Stimulated activated effector memory CD8-positive, alpha-beta T cell treated with anti-CD3 and anti-CD28 coated beads, Interleukin-12 subunit alpha, Interleukin-12 subunit beta, amount 100 ng/mL, for 72 hours (primary cell): ENCODE results near the gene NTHL1.

Experiments
- ATAC-seq: fragments of 150-1000 bp; cut with Tn5 transposase; 2 replicates; pipeline ENCODE4 v1.10.0; 2021
- DNase-seq, 2 donors: peaks; one replicate each; pipeline ENCODE4 v3.0.0; 2021 to 2022; ENCODE audit warnings: low spot score in 2 of 2
- H3K27ac Mint-ChIP-seq: one replicate; pipeline ENCODE4 v1.8.0; 2022; ENCODE audit warnings: mild to moderate bottlenecking, mixed read lengths
- H3K36me3 Mint-ChIP-seq: one replicate; pipeline ENCODE4 v1.8.0; 2022; ENCODE audit warnings: mild to moderate bottlenecking, mixed read lengths
- H3K4me1 Mint-ChIP-seq: one replicate; pipeline ENCODE4 v1.8.0; 2022; ENCODE audit warnings: mixed read lengths
- H3K4me3 Mint-ChIP-seq: one replicate; pipeline ENCODE4 v1.8.0; 2022; ENCODE audit warnings: mild to moderate bottlenecking, mixed read lengths
- H3K9me3 Mint-ChIP-seq: one replicate; pipeline ENCODE4 v1.8.0; 2022; ENCODE audit warnings: mixed read lengths

Gene NTHL1

DNA sequence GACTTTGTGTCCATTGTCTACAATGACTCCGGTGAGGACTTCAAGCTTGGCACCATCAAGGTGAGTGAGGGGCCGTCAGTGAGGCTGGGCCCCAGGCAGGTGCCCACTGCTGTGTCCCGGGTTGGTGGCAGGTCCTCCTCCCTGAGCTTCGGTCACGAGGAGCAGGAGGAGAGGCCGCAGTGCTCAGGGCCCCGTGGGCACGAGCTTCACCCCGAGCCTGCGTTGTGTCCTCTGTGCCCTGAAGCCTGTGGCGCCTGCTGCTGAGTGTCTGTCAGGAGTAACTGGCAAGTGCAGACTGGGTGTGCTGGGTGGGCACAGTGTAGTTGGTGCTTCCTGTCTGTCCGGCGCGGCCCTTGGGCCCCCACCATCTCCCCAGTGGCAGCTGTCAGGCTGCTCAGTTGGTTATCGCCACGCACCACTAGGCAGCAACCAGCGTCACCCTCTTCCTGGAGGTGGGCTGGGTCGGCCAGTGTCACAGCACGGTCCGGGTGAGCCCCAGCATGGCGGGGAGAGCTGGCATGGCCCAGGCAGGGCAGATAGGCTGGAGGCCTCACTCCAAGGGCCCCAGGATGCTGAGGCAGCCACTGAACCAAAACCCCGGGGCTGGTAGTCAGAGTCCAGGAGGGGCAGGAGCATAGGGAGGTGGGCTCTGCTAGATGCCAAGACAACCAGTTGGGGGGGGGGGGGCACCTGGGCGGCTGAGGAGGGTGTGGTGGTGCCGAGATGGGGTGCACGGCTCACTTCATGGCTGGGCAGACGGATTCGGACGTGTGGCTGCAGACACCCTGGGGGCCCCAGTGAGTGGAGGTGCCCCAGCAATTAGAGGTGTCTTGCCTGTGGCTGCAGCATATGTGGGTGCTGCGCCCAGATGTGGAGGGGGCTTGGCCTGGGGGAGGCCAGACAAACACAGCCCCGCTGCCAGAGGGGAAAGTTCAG, 39.4 kb upstream of the NTHL1 start:
- H3K9me3 Mint-ChIP-seq, result no peaks in the 10 kb centered on the region
- peaks cover 23% of the 10 kb centered on the region for H3K36me3 Mint-ChIP-seq
- H3K4me1 Mint-ChIP-seq, result peaks cover 5% of the 10 kb centered on the region
- H3K27ac Mint-ChIP-seq, result no peak overlapping the region
- no peak overlapping the region for H3K4me3 Mint-ChIP-seq
- ATAC-seq (no peak), DNase-seq (no peak)

DNA sequence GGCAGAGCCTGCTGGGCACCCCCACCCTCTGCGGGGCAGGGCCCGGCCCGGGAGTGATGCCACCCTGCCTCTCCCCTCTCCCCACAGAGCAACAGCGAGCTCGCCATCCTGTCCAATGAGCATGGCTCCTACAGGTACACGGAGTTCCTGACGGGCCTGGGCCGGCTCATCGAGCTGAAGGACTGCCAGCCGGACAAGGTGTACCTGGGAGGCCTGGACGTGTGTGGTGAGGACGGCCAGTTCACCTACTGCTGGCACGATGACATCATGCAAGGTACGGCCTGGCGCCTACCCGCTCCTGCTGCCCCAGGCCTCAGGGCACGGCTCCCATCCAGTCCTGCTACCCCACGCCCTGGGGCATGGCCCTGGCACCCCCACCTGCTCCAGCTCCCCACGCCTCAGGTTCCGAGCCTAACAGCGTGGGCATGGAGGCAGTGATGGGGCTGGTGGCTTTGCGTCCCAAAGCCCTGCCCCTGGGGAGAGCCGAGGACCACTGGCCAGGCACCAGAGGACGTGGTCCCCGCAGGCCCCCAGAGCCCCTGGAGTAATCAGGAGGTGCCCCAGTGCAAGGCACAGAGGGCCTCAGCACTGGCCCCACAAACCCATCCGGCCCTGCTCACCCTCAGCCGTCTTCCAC, 38.6 kb upstream of the NTHL1 start:
- peaks cover 23% of the 10 kb centered on the region for H3K36me3 Mint-ChIP-seq
- no peak overlapping the region for H3K27ac Mint-ChIP-seq
- peaks cover 5% of the 10 kb centered on the region for H3K4me1 Mint-ChIP-seq
- H3K9me3 Mint-ChIP-seq, result no peaks in the 10 kb centered on the region
- no peak overlapping the region for H3K4me3 Mint-ChIP-seq
- DNase-seq (no peak), ATAC-seq (no peak)

DNA sequence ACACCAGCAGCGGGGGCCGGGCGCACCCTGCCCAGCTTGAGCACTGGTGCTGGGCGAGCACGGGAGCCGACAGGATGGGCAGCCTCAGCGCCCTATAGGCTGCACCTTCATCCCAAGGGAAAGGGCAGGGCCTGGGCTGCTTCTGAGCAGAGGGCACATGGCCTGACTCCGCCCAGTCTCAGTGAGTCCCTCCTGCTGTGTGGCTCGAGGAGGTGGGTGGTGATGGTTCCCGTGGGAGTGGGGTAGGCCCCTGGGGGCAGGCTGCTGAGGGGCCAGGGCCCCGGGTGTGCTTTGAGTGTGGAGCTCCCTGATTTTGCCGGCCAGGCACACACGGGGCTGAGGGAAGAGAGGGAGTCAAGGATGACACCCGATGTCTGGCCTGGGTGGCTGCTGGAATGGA, 38.0 kb upstream of the NTHL1 start:
- Mint-ChIP-seq H3K4me3 (no peak overlapping the region), H3K4me1 (peaks cover 5% of the 10 kb centered on the region), H3K9me3 (no peaks in the 10 kb centered on the region), H3K27ac (no peak overlapping the region), H3K36me3 (peaks cover 25% of the 10 kb centered on the region)
- DNase-seq (no peak), ATAC-seq (no peak)

DNA sequence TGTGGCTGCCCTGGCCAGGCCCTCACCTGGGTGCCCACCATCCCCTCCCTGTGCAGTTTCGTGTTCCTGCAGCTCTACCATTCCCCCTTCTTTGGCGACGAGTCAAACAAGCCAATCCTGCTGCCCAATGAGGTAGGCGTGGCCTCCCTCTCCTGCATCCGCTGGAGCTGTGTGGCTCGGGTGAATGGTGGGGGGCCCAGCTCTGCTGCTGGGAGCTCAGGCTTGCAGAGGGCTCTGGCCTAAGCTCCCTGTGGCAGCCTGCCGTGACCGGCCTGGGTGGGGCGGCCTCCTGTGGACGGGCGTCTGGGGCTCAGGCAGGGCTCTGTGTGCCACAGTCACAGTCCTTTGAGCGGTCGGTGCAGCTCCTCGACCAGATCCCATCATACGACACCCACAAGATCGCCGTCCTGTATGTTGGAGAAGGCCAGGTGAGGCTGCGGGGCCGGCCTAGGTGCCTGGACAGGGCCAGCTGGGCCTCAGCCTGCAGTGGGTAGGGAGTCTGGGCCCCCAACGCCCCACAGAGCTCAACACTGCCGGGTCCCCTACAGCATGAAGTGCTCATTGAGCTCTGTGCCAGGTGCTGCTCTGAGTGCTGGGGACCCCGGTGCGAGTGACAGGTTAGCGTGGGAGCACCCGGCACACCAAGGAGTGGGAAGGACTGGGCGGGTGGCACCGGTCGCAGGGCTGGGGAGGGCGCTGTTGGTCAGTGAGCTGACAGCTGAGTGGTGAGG, 37.4 kb upstream of the NTHL1 start:
- H3K4me3 Mint-ChIP-seq, result no peak overlapping the region

DNA sequence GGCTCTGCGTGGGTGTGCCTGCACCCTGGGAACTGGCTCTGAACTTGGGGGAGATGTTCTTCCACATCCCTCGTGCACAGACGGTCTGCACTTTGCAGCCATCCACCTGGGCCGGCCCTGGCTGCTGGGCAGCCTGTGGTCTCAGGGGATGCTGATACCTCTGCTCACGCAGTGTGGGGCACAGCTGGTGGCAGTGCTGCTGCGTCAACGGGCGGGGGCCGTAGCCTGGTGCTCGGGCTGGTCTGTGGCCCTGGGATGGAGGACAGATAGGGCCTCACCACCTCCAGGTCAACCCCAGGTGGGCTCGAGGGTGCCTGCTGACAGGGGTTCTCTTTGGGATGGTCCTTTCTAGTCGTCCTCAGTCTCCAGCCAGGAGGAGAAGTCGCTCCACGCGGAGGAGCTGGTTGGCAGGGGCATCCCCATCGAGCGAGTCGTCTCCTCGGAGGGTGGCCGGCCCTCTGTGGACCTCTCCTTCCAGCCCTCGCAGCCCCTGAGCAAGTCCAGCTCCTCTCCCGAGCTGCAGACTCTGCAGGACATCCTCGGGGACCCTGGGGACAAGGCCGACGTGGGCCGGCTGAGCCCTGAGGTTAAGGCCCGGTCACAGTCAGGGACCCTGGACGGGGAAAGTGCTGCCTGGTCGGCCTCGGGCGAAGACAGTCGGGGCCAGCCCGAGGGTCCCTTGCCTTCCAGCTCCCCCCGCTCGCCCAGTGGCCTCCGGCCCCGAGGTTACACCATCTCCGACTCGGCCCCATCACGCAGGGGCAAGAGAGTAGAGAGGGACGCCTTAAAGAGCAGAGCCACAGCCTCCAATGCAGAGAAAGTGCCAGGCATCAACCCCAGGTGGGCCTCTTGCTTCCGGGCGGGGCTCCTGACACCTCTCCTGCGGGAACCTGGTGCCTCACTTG, 36.5 kb upstream of the NTHL1 start:
- no peaks in the 10 kb centered on the region for H3K9me3 Mint-ChIP-seq
- no peak for ATAC-seq
- H3K36me3 Mint-ChIP-seq, result peaks cover 34% of the 10 kb centered on the region
- H3K27ac Mint-ChIP-seq, result no peak overlapping the region
- no peak overlapping the region for H3K4me3 Mint-ChIP-seq
- DNase-seq, result no peak
- peaks cover 5% of the 10 kb centered on the region for H3K4me1 Mint-ChIP-seq

More for the DNA sequence above, 37.4 kb upstream of the NTHL1 start:
- no peak for DNase-seq
- Mint-ChIP-seq H3K4me1 (peaks cover 5% of the 10 kb centered on the region), H3K27ac (no peak overlapping the region), H3K9me3 (no peaks in the 10 kb centered on the region), H3K36me3 (peaks cover 32% of the 10 kb centered on the region)
- no peak for ATAC-seq

DNA sequence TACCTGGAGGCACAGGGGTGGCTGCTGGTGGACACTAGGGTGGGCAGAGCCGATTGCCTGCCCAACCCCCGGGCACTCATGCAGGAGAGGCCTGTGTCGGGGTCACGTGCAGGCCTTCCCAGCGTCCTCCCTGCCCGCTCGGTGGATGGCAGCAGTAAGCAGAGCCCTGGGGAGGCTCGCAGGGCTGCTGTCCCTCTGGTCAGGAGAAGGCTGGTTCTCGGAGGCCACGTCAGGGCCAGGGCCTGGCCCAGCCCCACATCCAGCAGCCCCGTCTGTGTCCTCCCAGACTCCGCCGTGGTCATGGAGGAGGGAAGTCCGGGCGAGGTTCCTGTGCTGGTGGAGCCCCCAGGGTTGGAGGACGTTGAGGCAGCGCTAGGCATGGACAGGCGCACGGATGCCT, 35.8 kb upstream of the NTHL1 start:
- Mint-ChIP-seq H3K36me3 (peaks cover 32% of the 10 kb centered on the region), H3K4me3 (no peak overlapping the region), H3K27ac (no peak overlapping the region), H3K4me1 (peaks cover 5% of the 10 kb centered on the region), H3K9me3 (no peaks in the 10 kb centered on the region)
- ATAC-seq, result no peak
- no peak for DNase-seq

DNA sequence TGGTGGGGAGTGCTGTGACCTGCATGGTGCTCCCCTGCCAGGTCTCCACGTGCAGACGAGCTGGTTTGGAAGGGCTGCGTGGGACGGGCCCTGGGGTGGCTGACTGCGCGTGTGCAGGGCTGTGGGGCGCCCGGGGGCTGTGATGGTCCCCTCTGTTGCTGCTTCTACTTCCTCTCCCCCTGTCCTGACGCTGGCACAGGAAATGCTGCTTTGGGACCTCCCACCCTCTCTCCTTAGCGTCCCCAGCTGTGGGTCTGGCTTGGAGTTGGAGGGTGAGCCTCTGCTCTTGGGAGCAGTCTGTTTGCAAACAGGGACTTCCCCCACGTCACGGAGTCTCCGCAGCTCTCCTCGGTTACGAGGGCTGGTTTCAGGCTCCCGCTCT, 35.3 kb upstream of the NTHL1 start:
- H3K4me1 Mint-ChIP-seq, result peaks cover 5% of the 10 kb centered on the region
- H3K36me3 Mint-ChIP-seq, result peaks cover 28% of the 10 kb centered on the region
- H3K27ac Mint-ChIP-seq, result no peak overlapping the region
- no peak for DNase-seq
- no peak for ATAC-seq
- H3K9me3 Mint-ChIP-seq, result no peaks in the 10 kb centered on the region
- H3K4me3 Mint-ChIP-seq, result no peak overlapping the region

DNA sequence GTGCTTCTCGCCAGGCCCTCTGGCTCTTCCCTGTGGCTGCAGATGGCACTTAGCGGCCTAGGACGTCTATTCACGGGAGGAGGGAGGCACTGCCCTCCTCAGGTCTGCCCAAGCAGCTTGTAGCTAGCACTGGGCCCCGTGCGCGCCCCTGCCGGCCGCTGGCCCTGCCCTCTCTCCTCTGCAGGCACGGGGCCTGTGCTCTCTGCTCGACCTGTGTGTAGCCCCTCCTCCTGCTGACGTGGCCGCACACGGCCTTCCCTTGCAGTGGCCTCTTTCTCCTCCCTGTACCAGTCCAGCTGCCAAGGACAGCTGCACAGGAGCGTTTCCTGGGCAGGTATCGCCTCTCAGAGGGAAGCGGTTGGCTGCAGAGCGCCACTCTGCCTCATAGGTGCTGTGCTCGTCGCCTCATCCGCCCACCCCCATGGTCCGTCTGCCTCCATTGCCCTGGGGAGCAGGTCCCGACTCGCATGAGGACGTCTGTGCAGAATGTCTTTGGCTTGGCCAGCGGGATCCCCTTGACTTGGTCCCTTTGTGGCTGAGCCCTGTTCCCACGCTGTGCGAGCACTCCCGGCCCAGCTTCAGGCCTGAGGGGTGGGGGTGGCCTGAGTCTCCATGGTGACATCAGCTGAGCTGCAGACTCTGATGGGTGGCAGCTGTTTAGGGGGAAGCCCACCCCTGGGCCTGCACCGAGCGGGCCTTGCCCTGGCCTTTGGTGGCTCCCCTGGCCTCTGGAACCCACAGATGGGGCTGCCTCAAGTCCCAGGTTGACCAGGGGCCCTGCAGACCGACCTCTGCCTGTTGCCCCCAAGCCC, 34.7 kb upstream of the NTHL1 start:
- no peak for DNase-seq
- no peaks in the 10 kb centered on the region for H3K9me3 Mint-ChIP-seq
- H3K36me3 Mint-ChIP-seq, result peaks cover 31% of the 10 kb centered on the region
- no peak for ATAC-seq
- H3K4me1 Mint-ChIP-seq, result peaks cover 5% of the 10 kb centered on the region
- no peak overlapping the region for H3K4me3 Mint-ChIP-seq
- peak overlapping the region; percentile 38 for H3K27ac Mint-ChIP-seq

DNA sequence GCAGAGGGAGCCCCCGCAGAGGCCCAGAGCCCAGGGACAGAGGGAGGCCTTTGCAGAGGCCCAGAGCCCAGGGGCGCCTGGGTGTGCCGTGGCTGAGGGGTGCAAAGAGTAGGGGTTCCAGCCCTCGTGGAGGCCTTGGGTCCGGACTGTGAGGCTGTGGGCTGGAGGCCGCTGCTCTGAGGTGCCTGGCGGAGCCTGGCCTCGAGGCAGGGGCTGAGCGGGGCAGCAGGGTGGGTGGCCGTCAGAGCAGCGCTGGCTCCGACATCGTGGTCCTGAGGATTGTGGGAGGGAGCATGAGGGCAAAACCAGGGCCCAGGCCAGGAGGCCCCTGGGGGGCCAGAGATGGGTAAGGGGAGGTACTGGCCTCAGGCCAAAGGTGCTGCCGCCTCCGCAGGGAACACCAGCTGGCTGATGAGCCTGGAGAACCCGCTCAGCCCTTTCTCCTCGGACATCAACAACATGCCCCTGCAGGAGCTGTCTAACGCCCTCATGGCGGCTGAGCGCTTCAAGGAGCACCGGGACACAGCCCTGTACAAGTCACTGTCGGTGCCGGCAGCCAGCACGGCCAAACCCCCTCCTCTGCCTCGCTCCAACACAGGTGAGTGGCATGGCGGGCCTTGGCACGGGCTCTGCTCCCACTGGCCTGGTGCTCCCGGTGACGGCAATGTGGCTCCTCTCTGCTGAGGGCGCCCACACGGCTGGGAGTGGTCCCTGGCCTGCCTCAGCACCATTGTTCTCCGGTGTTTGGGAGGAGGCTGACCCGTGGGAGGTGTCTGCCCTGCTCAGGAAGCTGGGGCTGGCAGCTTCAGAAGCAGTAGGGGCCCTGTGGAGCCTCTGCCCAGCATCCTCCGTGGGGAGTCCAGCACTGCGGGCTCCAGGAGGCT, 33.8 kb upstream of the NTHL1 start:
- Mint-ChIP-seq H3K27ac (no peak overlapping the region), H3K36me3 (peaks cover 30% of the 10 kb centered on the region), H3K4me3 (no peak overlapping the region), H3K9me3 (no peaks in the 10 kb centered on the region), H3K4me1 (peaks cover 5% of the 10 kb centered on the region)
- no peak for DNase-seq
- no peak for ATAC-seq

DNA sequence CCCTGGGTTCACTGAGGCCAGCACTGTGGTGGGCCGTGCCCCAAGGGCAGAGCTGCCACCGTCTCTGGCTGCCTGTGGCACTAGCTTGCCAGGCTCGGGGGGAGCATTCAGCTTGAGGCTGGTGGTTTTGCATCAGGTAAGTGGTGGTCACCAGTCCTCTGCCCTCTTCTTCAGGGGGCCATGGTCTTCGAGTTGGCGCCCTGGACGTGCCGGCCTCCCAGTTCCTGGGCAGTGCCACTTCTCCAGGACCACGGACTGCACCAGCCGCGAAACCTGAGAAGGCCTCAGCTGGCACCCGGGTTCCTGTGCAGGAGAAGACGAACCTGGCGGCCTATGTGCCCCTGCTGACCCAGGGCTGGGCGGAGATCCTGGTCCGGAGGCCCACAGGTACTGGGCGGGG, 32.4 kb upstream of the NTHL1 start:
- ATAC-seq (no peak), DNase-seq (no peak)
- Mint-ChIP-seq H3K4me1 (peaks cover 5% of the 10 kb centered on the region), H3K27ac (no peak overlapping the region), H3K36me3 (peaks cover 29% of the 10 kb centered on the region), H3K9me3 (no peaks in the 10 kb centered on the region), H3K4me3 (no peak overlapping the region)

DNA sequence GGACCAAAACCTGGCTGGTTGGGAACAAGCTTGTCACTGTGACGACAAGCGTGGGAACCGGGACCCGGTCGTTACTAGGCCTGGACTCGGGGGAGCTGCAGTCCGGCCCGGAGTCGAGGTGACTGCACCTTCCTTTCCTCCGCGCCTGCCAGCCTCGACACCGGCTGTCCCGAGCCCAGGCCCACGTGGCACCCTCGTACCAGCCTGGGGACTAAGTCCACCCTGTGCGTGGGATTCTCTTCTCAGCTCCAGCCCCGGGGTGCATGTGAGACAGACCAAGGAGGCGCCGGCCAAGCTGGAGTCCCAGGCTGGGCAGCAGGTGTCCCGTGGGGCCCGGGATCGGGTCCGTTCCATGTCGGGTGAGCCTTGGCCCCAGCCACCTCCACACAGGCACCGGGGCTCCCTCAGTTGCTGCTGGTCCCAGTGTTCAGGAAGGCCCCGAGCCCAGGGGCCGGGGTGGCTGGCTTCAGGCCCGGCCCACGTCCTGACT, 31.7 kb upstream of the NTHL1 start:
- DNase-seq (no peak), ATAC-seq (no peak)
- Mint-ChIP-seq H3K4me1 (peaks cover 5% of the 10 kb centered on the region), H3K27ac (no peak overlapping the region), H3K9me3 (no peaks in the 10 kb centered on the region), H3K36me3 (peaks cover 35% of the 10 kb centered on the region), H3K4me3 (no peak overlapping the region)

DNA sequence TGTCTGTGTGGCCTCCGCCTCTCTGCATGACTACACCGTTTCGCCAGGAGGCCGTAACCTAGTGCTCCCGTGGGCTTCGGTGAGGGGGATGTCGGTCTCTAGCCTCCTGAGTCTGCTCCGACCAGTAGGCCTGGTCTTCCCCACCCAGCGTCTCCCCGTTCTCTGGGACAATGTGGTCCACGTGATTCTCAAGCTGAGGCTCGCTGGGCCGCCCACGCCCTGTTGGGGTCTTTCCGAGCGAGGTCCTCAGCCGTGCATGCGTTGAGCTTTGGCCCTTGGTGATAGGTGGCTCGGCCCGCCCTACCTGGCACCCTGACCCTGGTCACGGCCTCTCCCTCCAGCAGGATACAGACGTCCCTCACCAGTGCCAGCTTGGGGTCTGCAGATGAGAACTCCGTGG, 31.1 kb upstream of the NTHL1 start:
- H3K27ac Mint-ChIP-seq, result peak overlapping the region; percentile 32
- peaks cover 36% of the 10 kb centered on the region for H3K36me3 Mint-ChIP-seq
- no peaks in the 10 kb centered on the region for H3K9me3 Mint-ChIP-seq
- H3K4me1 Mint-ChIP-seq, result peaks cover 5% of the 10 kb centered on the region
- DNase-seq, result no peak
- no peak overlapping the region for H3K4me3 Mint-ChIP-seq
- no peak for ATAC-seq

DNA sequence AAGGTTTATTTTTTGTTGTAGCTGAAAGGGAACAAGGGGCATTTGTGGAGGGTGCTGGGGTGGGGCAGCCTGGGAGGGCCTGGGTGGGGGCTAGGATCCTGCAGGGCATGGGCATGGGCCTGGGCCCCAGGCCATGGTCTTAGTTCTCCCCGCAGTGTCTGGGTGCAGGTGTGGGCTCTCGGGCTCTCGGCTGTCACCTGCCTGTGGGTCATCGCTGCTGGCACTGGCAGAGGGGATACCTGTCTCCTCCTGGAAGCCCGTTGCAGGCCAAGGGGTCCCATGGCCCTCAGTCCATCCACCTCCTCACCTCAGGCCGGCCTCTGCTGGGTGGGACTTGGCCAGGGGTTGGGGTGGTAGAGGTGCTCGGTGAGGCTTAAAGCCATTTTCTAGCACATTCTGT, 30.5 kb upstream of the NTHL1 start:
- Mint-ChIP-seq H3K27ac (peak overlapping the region; percentile 32), H3K9me3 (no peaks in the 10 kb centered on the region), H3K36me3 (peaks cover 36% of the 10 kb centered on the region), H3K4me3 (no peak overlapping the region), H3K4me1 (peaks cover 5% of the 10 kb centered on the region)
- ATAC-seq, result no peak
- DNase-seq, result no peak
